Measurements from ENCODE around the gene ADAMTS13. TPM values are rescaled to one million over a fixed set of nuclear protein-coding genes. Genes with fewer than 3 reads are reported as not detected.

ADAMTS13 gene
- total RNA-seq, 4 donors from 2014 or later, result 0.94 to 2.7 (median 2.1) TPM

DNA sequence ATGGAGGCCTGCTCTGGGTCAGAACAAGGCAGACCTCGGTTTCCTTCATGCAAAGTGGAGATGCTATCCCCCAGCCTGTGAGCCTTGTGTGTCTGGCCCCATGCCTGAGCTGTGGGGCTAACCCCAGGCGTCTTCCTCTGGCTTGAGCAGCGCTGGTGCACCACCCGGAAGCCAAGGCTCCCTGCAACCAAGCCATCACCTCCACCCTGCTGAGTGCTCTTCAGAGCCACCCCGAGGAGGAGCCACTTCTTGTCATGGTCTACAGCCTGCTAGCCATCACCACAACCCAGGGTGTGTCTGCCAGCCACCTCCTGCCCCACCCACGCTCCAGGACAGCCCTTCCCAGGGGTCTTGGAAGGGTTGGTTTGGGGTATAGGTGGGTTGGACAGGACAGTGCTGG, 20.6 kb upstream of the ADAMTS13 start:
- H3K4me3 ChIP-seq, result no peak overlapping the region
- TF ChIP-seq EP300 (IDR thresholded peaks at IDR 0.05), result no peak
- TF ChIP-seq, protein P1, sequence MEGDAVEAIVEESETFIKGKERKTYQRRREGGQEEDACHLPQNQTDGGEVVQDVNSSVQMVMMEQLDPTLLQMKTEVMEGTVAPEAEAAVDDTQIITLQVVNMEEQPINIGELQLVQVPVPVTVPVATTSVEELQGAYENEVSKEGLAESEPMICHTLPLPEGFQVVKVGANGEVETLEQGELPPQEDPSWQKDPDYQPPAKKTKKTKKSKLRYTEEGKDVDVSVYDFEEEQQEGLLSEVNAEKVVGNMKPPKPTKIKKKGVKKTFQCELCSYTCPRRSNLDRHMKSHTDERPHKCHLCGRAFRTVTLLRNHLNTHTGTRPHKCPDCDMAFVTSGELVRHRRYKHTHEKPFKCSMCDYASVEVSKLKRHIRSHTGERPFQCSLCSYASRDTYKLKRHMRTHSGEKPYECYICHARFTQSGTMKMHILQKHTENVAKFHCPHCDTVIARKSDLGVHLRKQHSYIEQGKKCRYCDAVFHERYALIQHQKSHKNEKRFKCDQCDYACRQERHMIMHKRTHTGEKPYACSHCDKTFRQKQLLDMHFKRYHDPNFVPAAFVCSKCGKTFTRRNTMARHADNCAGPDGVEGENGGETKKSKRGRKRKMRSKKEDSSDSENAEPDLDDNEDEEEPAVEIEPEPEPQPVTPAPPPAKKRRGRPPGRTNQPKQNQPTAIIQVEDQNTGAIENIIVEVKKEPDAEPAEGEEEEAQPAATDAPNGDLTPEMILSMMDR (IDR thresholded peaks at IDR 0.05), result no peak
- TF ChIP-seq POLR2A (IDR thresholded peaks at IDR 0.05), result no peak
- no peak for TF ChIP-seq POLR2AphosphoS5 (IDR thresholded peaks at IDR 0.05)
- H3K36me3 ChIP-seq, result peaks cover 0 to 49% of the 10 kb centered on the region in 2 donors
- H3K4me1 ChIP-seq, result peaks cover 0 to 7% (median 0%) of the 10 kb centered on the region in 3 donors
- no peaks in the 10 kb centered on the region for H3K9me3 ChIP-seq
- H3K27me3 ChIP-seq, result peaks cover 5% of the 10 kb centered on the region
- no peak for ATAC-seq
- WGBS, 2 donors (ENCODE audit: low coverage in 1 of 2), result 68% methylated on average over 2 of the region's 6 CpGs; no CpG with 5 or more reads in 1 of the 2 donors
- H3K27ac ChIP-seq, result no peak overlapping the region

DNA sequence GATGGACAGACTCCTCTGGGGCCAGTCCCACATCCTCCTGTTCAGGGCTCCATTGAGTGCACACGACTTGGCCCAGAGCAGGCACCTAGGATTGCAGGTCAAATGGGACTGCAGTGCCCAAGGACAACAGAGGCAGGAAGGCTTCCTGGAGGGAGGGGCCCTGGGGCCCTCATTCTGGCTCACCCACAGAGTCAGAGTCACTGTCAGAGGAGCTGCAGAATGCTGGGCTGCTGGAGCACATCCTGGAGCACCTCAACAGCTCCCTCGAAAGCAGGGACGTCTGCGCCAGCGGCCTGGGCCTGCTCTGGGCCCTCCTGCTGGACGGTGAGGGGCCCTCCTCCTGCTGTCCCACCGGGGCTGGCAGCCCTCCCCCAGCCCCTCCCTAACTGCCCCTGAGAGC, 19.5 kb upstream of the ADAMTS13 start:
- no peak overlapping the region for H3K4me3 ChIP-seq
- H3K27me3 ChIP-seq, result no peaks in the 10 kb centered on the region
- no CpG with 5 or more reads among the region's 7 CpGs for WGBS, 2 donors (ENCODE audit: low coverage in 1 of 2)
- H3K36me3 ChIP-seq, result peaks cover 0 to 60% of the 10 kb centered on the region in 2 donors
- ATAC-seq, result no peak
- TF ChIP-seq, protein P1 (IDR thresholded peaks at IDR 0.05), result no peak
- TF ChIP-seq POLR2A (IDR thresholded peaks at IDR 0.05) (no peak), EP300 (IDR thresholded peaks at IDR 0.05) (no peak), POLR2AphosphoS5 (IDR thresholded peaks at IDR 0.05) (no peak)
- H3K4me1 ChIP-seq, result peaks cover 0 to 15% (median 0%) of the 10 kb centered on the region in 3 donors
- no peak overlapping the region for H3K27ac ChIP-seq
- no peaks in the 10 kb centered on the region for H3K9me3 ChIP-seq

DNA sequence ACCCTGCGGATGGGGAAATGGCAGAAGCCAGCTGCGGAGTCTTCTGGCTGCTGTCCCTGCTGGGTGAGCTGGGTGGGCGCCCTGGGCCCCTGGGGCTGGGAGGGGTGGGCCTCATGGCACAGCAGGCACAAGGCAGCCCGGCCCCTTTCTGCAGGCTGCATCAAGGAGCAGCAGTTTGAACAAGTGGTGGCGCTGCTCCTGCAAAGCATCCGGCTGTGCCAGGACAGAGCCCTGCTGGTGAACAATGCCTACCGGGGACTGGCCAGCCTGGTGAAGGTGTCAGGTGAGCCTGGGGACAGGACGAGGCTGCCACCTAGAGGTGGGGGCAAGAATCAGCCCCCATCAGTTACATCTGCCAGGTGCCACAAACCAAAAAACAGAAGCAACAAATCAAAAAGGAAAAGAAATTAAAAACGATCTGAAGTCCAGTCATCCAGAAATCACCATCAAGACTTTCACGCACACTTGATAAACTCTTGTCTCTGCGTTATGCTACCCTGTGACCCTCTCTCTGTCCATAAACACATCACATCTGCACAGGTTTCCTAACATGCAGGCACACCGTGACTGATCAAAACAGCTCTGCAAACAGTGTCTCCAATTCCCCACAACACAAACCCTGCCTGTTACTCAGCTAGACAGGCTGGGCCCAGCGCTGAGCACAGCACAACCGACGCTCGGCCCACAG, 18.3 kb upstream of the ADAMTS13 start:
- Histone ChIP-seq H3K9me3 (no peaks in the 10 kb centered on the region), H3K36me3 (peaks cover 0 to 72% of the 10 kb centered on the region in 2 donors), H3K4me3 (no peak overlapping the region), H3K27me3 (no peaks in the 10 kb centered on the region), H3K27ac (no peak overlapping the region), H3K4me1 (peaks cover 0 to 15% (median 0%) of the 10 kb centered on the region in 3 donors)
- no peak for ATAC-seq
- 60 to 74% methylated on average over 4 to 8 of the region's 16 CpGs for WGBS, 2 donors (ENCODE audit: low coverage in 1 of 2)
- TF ChIP-seq POLR2A (IDR thresholded peaks at IDR 0.05), result no peak
- TF ChIP-seq, protein P1 (IDR thresholded peaks at IDR 0.05), result peak in 3 of 4 experiments; percentile 6 to 58 (median 35)

DNA sequence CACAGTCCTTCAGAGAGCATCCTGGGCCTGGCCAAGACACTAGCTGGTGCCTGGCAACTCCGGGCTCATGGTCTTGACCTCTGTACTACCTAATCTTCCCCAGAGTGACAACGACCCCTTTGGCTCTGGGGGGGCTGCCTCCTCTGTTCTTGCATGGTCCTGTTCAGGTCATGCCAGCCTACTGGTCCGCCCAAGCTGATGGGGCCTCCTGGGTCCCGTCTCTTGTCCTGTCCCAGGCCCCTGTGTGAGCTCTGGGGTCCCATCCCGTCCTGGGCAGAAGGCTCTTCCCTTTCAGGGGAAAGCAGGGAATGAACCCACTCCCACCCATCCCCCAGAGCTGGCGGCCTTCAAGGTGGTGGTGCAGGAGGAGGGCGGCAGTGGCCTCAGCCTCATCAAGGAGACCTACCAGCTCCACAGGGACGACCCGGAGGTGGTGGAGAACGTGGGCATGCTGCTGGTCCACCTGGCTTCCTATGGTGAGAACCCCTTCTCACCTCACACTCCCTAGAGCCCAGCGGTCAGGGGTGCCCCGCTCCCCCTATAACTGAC, 17.6 kb upstream of the ADAMTS13 start:
- WGBS, 2 donors (ENCODE audit: low coverage in 1 of 2), result 80% methylated on average over 1 of the region's 12 CpGs; no CpG with 5 or more reads in 1 of the 2 donors
- ATAC-seq, result no peak
- H3K9me3 ChIP-seq, result no peaks in the 10 kb centered on the region
- no peaks in the 10 kb centered on the region for H3K27me3 ChIP-seq
- TF ChIP-seq EP300 (IDR thresholded peaks at IDR 0.05) (no peak), POLR2A (IDR thresholded peaks at IDR 0.05) (no peak), POLR2AphosphoS5 (IDR thresholded peaks at IDR 0.05) (no peak)
- TF ChIP-seq, protein P1 (IDR thresholded peaks at IDR 0.05), result no peak
- no peak overlapping the region for H3K27ac ChIP-seq
- H3K36me3 ChIP-seq, result peaks cover 0 to 78% of the 10 kb centered on the region in 2 donors
- H3K4me3 ChIP-seq, result no peak overlapping the region
- H3K4me1 ChIP-seq, result peaks cover 0 to 15% (median 0%) of the 10 kb centered on the region in 3 donors

All from gastroesophageal sphincter (tissue), 4 donors.